HFFc6 (cell line): ENCODE results near the gene DNM2. TPM values are rescaled to one million over a fixed set of nuclear protein-coding genes. Genes with fewer than 3 reads are reported as not detected.

Source experiments
- DNase-seq: peaks from one replicate; pipeline ENCODE4 v3.0.0-alpha.2; 2018
- H3K27ac Mint-ChIP-seq: 2 replicates; pipeline ENCODE4 v1.8.0; 2020; ENCODE audit warnings: mild to moderate bottlenecking, mixed read lengths
- H3K27me3 Mint-ChIP-seq: 2 replicates; pipeline ENCODE4 v1.8.0; 2021; ENCODE audit warnings: mild to moderate bottlenecking, moderate library complexity, mixed read lengths; ENCODE audit not compliant: insufficient read depth
- H3K36me3 Mint-ChIP-seq: 2 replicates; pipeline ENCODE4 v1.8.0; 2021; ENCODE audit warnings: low read depth, mixed read lengths
- H3K4me1 Mint-ChIP-seq: 2 replicates; pipeline ENCODE4 v1.8.0; 2020; ENCODE audit warnings: low read depth, mixed read lengths
- H3K4me3 Mint-ChIP-seq: 2 replicates; pipeline ENCODE4 v1.8.0; 2020; ENCODE audit warnings: mild to moderate bottlenecking, moderate library complexity, mixed read lengths
- H3K9me3 Mint-ChIP-seq: 2 replicates; pipeline ENCODE4 v1.8.0; 2020; ENCODE audit warnings: mild to moderate bottlenecking, mixed read lengths
- CTCF ChIP-seq: fragments of 200-600 bp; sonication (generic); IDR thresholded peaks from 2 replicates; pipeline ENCODE4 v1.5.0; 2021; ENCODE audit warnings: antibody characterized with exemption, mild to moderate bottlenecking
- total RNA-seq, 6 experiments: library from RNA; stranded (reverse); fragmentation: NEBNext Ultra II Directional; extraction: Animal tissue kit (Norgen Biotek cat#: 25700); gene quantifications; 2 replicates in 1 of 6; 3 replicates in 5 of 6; pipeline ENCODE4 v1.2.3, GENCODE V29; 2021

Gene DNM2
- total RNA-seq, 6 experiments from 2014 or later = 91.5 to 122 (median 99.5) TPM

DNA sequence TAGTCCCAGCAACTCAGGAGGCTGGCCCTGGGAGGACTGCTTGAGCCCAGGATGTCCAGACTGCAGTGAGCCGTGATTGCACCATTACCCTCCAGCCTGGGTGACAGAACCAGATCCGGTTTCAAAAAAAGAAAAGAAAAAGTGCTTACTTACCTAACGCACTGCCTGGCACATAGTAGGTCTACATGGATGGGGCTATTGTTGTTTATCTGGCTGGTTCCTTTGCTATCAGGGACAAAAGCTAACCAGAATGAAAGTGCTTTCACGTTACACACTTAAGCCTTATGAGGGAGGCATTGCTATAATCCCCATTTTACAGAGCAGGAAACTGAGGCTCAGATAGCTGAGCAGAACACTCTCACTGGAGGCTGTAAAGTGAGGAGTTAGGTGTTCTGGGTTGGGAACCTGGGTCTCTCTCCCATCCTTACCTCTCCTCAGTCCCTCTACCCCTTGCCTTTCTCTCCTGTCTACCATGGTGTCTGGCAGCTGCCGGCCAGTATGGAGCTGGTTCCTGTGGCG, 2.8 kb downstream of the DNM2 start:
- DNase-seq = no peak
- no peaks in the 10 kb centered on the region; the same call in 1 of the 2 replicates for H3K27me3 Mint-ChIP-seq
- TF ChIP-seq CTCF = no peak
- 0 out of 2 replicates have a peak, but pooled peaks cover 4% of the 10 kb centered on the region for H3K36me3 Mint-ChIP-seq
- H3K27ac Mint-ChIP-seq = no peak overlapping the region
- no peak overlapping the region for H3K4me3 Mint-ChIP-seq
- peaks cover 33% of the 10 kb centered on the region for H3K4me1 Mint-ChIP-seq
- H3K9me3 Mint-ChIP-seq = no peaks in the 10 kb centered on the region

DNA sequence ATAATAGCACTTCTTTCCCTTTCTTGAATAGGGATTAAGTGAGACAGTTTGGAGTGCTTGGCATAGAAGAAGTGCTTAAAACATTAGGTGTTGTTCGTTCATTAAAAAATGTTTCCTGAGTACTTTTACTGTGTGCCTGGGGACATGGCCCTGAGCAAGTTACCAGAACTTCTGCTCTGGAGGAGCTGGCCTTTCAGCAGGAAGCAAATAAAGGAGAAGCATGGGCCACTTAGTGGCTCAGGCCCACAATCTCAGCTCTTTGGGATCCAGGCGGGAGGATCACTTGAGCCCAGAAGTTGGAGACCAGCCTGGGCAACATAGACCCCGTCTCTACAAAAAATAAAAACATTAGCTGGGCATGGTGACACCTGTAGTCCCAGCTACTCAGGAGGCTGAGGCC, 5.7 kb downstream of the DNM2 start:
- Mint-ChIP-seq H3K27ac (peak overlapping the region; percentile 45; the same call in 1 of the 2 replicates), H3K9me3 (no peaks in the 10 kb centered on the region), H3K27me3 (no peaks in the 10 kb centered on the region; the same call in 1 of the 2 replicates), H3K4me1 (peaks cover 33% of the 10 kb centered on the region), H3K36me3 (peaks cover 19% of the 10 kb centered on the region), H3K4me3 (no peak overlapping the region)
- no peak for TF ChIP-seq CTCF
- DNase-seq = no peak

GRCh38 chr19:10724573-10725071, 6.7 kb downstream of the DNM2 start:
- Mint-ChIP-seq H3K4me1 (peaks cover 29% of the 10 kb centered on the region), H3K27ac (peak overlapping the region; percentile 48)
- DNase-seq = peak; percentile 5

GRCh38 chr19:10725415-10725814, 7.5 kb downstream of the DNM2 start:
- DNase-seq = no peak
- Mint-ChIP-seq H3K36me3 (peaks cover 19% of the 10 kb centered on the region), H3K9me3 (no peaks in the 10 kb centered on the region), H3K4me3 (no peak overlapping the region), H3K4me1 (peaks cover 24% of the 10 kb centered on the region), H3K27ac (no peak overlapping the region), H3K27me3 (no peaks in the 10 kb centered on the region)
- TF ChIP-seq CTCF = no peak

More at GRCh38 chr19:10724573-10725071, 6.7 kb downstream of the DNM2 start:
- H3K36me3 Mint-ChIP-seq = peaks cover 19% of the 10 kb centered on the region
- TF ChIP-seq CTCF = 0 out of 2 replicates have a peak, but pooled peaks have one; percentile 15
- H3K4me3 Mint-ChIP-seq = no peak overlapping the region; the same call in 1 of the 2 replicates
- H3K9me3 Mint-ChIP-seq = no peaks in the 10 kb centered on the region
- H3K27me3 Mint-ChIP-seq = no peaks in the 10 kb centered on the region; the same call in 1 of the 2 replicates

- DNase-seq = no peak
- TF ChIP-seq CTCF = no peak
- H3K27ac Mint-ChIP-seq = no peak overlapping the region
- no peaks in the 10 kb centered on the region for H3K27me3 Mint-ChIP-seq
- H3K4me1 Mint-ChIP-seq = peaks cover 24% of the 10 kb centered on the region
- H3K36me3 Mint-ChIP-seq = peaks cover 19% of the 10 kb centered on the region
- H3K4me3 Mint-ChIP-seq = no peak overlapping the region
- H3K9me3 Mint-ChIP-seq = no peaks in the 10 kb centered on the region
Measured at GRCh38 chr19:10726268-10726667, 8.4 kb downstream of the DNM2 start.
